Neuron (in vitro differentiated cells): ENCODE measurements around the gene GABPB1.
"Not testable (repeated sequence)": the region's sequence is repeated elsewhere in the genome, so short reads cannot be mapped to it uniquely, and the experiment has no call there.

Source experiments
- H2AFZ ChIP-seq: one replicate; pipeline ENCODE4 v1.6.1; 2013; ENCODE audit warnings: low read depth, mild to moderate bottlenecking, inconsistent platforms, low read length, moderate library complexity
- H3K27me3 ChIP-seq: one replicate; pipeline ENCODE4 v1.6.1; 2013; ENCODE audit warnings: low read length; ENCODE audit not compliant: insufficient read depth
- H3K36me3 ChIP-seq: one replicate; pipeline ENCODE4 v1.6.1; 2013; ENCODE audit warnings: low read length; ENCODE audit not compliant: insufficient read depth
- H3K4me1 ChIP-seq: one replicate; pipeline ENCODE4 v1.6.1; 2013; ENCODE audit warnings: low read length; ENCODE audit not compliant: insufficient read depth
- H3K4me3 ChIP-seq: 2 replicates; pipeline ENCODE4 v1.5.1; 2013; ENCODE audit warnings: mild to moderate bottlenecking, low read length, moderate library complexity
- H3K9me3 ChIP-seq: one replicate; pipeline ENCODE4 v1.6.1; 2013; ENCODE audit warnings: low read length

Gene GABPB1

GRCh38 chr15:50354838-50355618, at the start of gene GABPB1:
Gene GABPB1, minus strand, starts transcription at chr15:50355198. Its CDS starts 45,400 bp downstream, at chr15:50309798.
- Histone ChIP-seq H3K4me3 (peak within 1 kb of the TSS; percentile 93), H3K27me3 (no peaks in the 10 kb centered on the region), H3K36me3 (peaks cover 35% of the 10 kb centered on the region), H3K9me3 (no peaks in the 10 kb centered on the region), H2AFZ (peak within 1 kb of the TSS; percentile 96), H3K4me1 (peaks cover 40% of the 10 kb centered on the region)

- H3K9me3 ChIP-seq, H3K36me3 ChIP-seq, H2AFZ ChIP-seq, H3K27me3 ChIP-seq, H3K4me1 ChIP-seq, H3K4me3 ChIP-seq: not testable (repeated sequence)
Measured at GRCh38 chr15:50391561-50391960, 36.6 kb upstream of the GABPB1 start.

GRCh38 chr15:50390554-50391264, 35.7 kb upstream of the GABPB1 start:
- no peak overlapping the region for H2AFZ ChIP-seq
- H3K27me3 ChIP-seq, result no peaks in the 10 kb centered on the region
- no peak overlapping the region for H3K4me3 ChIP-seq
- H3K9me3 ChIP-seq, result no peaks in the 10 kb centered on the region
- H3K4me1 ChIP-seq, result no peaks in the 10 kb centered on the region
- H3K36me3 ChIP-seq, result no peaks in the 10 kb centered on the region

- H2AFZ ChIP-seq, H3K4me3 ChIP-seq, H3K27me3 ChIP-seq, H3K36me3 ChIP-seq, H3K4me1 ChIP-seq, H3K9me3 ChIP-seq: not testable (repeated sequence)
Measured at GRCh38 chr15:50382408-50382807, 27.4 kb upstream of the GABPB1 start.

GRCh38 chr15:50381438-50381837, 26.4 kb upstream of the GABPB1 start:
- H2AFZ ChIP-seq, result no peak overlapping the region

GRCh38 chr15:50380089-50380488, 25.1 kb upstream of the GABPB1 start:
- no peak overlapping the region for H3K4me3 ChIP-seq
- H3K4me1 ChIP-seq, result no peaks in the 10 kb centered on the region
- no peaks in the 10 kb centered on the region for H3K36me3 ChIP-seq
- no peaks in the 10 kb centered on the region for H3K27me3 ChIP-seq
- H2AFZ ChIP-seq, result no peak overlapping the region
- H3K9me3 ChIP-seq, result no peaks in the 10 kb centered on the region

More at GRCh38 chr15:50381438-50381837, 26.4 kb upstream of the GABPB1 start:
- Histone ChIP-seq H3K4me3 (no peak overlapping the region), H3K36me3 (no peaks in the 10 kb centered on the region), H3K9me3 (no peaks in the 10 kb centered on the region), H3K27me3 (no peaks in the 10 kb centered on the region), H3K4me1 (no peaks in the 10 kb centered on the region)

DNA sequence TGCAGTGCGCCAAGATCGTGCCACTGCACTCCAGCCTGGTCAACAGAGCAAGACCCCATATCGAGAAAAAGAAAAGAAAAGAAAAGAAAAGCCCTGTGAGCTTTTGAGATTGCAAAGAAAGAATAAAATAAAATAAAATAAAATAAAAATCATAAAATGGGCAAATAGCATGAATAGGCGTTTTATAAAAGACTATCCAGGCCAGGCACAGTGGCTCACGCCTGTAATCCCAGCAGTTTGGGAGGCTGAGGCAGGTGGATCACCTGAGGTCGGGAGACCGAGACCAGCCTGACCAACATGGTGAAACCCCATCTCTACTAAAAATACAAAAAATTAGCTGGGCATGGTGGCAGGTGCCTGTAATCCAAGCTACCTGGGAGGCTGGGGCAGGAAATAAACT, 24.4 kb upstream of the GABPB1 start:
- H2AFZ ChIP-seq, H3K27me3 ChIP-seq, H3K9me3 ChIP-seq, H3K36me3 ChIP-seq, H3K4me1 ChIP-seq, H3K4me3 ChIP-seq: not testable (repeated sequence)

DNA sequence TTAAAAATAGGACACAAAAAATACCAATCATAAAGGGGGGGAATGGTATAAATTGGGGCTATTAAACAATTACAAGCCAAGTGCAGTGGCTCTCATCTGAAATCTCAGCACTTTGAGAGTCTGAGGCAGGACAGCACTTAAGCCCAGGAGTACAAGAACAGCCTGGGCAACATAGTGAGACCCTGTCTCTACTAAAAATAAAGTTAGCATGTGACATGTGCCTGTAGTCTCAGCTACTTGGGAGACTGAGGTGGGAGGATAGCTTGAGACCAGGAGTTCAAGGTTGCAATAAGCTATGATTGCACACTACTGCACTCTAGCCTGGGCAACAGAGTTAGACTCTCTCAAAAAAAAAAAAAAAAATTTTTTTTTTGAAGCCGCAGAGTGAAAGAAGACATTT, 23.8 kb upstream of the GABPB1 start:
- Histone ChIP-seq H3K4me3 (no peak overlapping the region), H3K9me3 (no peaks in the 10 kb centered on the region), H3K4me1 (no peaks in the 10 kb centered on the region), H3K27me3 (no peaks in the 10 kb centered on the region), H3K36me3 (no peaks in the 10 kb centered on the region), H2AFZ (no peak overlapping the region)

DNA sequence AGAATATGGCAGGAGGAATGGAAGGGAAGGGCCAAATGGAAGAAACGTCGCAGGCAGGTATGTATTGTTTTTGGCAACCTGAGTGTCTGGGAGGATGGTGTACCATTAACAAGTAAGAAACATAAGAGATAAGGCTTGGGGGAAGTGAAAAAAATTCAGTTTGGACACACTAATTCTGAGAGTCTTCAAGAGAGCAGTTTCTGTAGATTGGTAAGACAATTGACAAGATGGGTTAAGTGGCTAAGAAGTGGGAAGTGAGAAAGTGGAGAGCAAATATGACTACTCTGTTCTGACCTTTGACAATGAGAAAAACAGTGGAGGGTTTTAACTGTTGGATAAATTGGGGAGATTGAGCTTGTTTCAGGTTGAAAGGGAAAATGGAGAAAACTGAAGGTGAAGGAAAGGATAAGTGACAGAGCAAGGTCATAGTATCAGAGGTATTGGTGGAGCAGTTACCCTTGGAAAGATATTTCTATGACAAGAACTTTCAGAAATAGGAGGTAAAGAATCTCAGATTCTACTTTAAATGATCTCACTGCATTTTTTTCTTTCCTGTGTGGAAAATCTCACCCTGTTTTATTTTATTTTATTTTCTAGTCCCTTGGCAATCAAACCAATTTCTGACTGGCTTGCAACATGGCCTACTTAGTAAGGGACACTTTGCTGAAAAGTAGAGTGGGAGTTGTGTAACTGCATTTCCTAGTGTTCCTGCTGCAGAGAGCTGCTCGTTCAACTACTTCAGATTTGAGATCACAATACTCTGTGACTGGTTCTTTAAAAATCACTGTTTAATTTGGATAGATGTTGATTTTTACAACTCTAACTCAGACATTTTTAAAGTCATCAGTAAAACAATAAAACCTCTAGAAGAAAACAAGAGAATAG, 23.1 kb upstream of the GABPB1 start:
- H2AFZ ChIP-seq, result no peak overlapping the region
- no peak overlapping the region for H3K4me3 ChIP-seq
- H3K4me1 ChIP-seq, result no peaks in the 10 kb centered on the region
- H3K36me3 ChIP-seq, result no peaks in the 10 kb centered on the region
- H3K27me3 ChIP-seq, result no peaks in the 10 kb centered on the region
- H3K9me3 ChIP-seq, result no peaks in the 10 kb centered on the region

DNA sequence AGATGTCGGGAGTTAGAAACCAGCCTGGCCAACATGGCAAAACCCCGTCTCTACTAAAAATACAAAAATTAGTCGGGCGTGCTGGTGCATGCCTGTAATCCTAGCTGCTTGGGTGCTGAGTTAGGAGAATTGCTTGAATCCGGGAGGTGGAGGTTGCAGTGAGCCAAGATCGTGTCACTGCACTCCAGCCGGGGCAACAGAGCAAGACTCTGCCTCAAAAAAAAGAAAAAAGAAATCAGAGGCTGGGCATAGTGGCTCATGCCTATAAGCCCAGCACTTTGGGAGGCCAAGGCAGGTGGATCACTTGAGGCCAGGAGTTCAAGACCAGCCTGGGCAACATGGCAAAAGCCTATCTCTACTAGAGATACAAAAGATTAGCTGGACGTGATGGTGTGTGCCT, 14.6 kb upstream of the GABPB1 start:
- not testable (repeated sequence) for H3K9me3 ChIP-seq, H3K27me3 ChIP-seq, H3K4me1 ChIP-seq, H3K36me3 ChIP-seq, H3K4me3 ChIP-seq, H2AFZ ChIP-seq

GRCh38 chr15:50365971-50366370, 11.0 kb upstream of the GABPB1 start:
- Histone ChIP-seq H3K9me3 (no peaks in the 10 kb centered on the region), H3K4me3 (no peak overlapping the region), H3K36me3 (peaks cover 21% of the 10 kb centered on the region), H2AFZ (no peak overlapping the region), H3K27me3 (no peaks in the 10 kb centered on the region), H3K4me1 (no peaks in the 10 kb centered on the region)

GRCh38 chr15:50365570-50365969, 10.6 kb upstream of the GABPB1 start:
- H3K36me3 ChIP-seq, result peaks cover 24% of the 10 kb centered on the region
- no peak overlapping the region for H2AFZ ChIP-seq
- no peaks in the 10 kb centered on the region for H3K9me3 ChIP-seq
- H3K27me3 ChIP-seq, result no peaks in the 10 kb centered on the region
- H3K4me1 ChIP-seq, result no peaks in the 10 kb centered on the region
- no peak overlapping the region for H3K4me3 ChIP-seq

DNA sequence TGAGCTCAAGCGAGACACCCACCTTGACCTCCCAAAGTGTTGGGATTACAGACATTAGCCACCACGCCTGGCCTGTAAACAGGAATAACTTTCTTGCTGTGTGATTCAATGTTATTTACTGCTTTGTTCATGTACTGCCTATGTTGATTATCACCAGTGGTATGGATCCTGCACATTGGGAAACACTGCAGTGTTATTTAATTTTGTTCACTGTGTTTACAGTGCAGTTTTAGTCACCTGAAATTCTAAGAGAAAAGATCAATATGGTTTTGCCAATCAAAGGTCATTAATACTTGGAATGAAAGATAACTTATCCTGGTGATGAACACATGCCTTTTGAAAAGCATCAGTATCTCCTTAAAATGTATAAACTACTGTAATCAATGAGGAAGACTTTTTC, 8.6 kb upstream of the GABPB1 start:
- H3K9me3 ChIP-seq, result no peaks in the 10 kb centered on the region
- no peak overlapping the region for H3K4me3 ChIP-seq
- no peak overlapping the region for H2AFZ ChIP-seq
- no peaks in the 10 kb centered on the region for H3K4me1 ChIP-seq
- no peaks in the 10 kb centered on the region for H3K27me3 ChIP-seq
- peaks cover 37% of the 10 kb centered on the region for H3K36me3 ChIP-seq
